GM12872 (cell line): Measurements from ENCODE around the gene KLHL26.

Experiments used
- TF ChIP-seq, protein P1 (sequence below): IDR thresholded peaks from 3 replicates; pipeline ENCODE4 v1.5.1; 2011; ENCODE audit warnings: low read depth, mild to moderate bottlenecking, low read length, moderate library complexity; ENCODE audit not compliant: insufficient read depth

The KLHL26 gene

DNA sequence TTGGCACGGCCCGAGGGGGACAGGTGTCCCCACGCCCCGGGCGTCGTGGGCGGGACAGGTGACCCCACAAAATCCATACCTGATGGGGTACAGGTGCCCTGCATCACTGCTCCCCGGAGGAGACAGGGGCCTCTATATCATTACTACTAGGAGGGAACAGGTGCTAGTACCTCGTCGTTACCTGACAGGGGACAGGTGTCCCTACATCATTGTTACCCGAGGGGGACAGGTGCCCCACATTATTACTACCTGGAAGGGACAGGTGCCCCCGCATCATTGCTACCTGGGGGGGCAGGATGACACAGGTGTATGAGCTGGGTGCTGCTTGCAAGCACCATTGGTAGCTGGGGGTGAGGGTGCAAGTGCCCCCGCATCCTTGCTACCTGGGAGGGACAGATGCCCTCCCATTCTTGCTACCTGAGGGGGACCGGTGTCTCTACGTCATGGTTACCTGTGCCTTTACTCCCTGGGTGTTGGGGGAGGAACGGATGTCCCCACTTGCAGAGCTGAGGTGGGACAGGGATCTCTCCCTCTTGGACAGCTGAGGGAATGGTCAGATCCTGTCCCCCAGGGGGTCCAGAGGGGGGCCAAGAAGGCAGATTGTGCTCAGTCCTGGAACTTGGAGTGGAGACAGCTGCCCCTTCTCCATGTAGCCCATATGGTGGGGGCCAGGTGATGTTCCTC is 47.3 kb downstream of the KLHL26 start:
- TF ChIP-seq, protein P1, sequence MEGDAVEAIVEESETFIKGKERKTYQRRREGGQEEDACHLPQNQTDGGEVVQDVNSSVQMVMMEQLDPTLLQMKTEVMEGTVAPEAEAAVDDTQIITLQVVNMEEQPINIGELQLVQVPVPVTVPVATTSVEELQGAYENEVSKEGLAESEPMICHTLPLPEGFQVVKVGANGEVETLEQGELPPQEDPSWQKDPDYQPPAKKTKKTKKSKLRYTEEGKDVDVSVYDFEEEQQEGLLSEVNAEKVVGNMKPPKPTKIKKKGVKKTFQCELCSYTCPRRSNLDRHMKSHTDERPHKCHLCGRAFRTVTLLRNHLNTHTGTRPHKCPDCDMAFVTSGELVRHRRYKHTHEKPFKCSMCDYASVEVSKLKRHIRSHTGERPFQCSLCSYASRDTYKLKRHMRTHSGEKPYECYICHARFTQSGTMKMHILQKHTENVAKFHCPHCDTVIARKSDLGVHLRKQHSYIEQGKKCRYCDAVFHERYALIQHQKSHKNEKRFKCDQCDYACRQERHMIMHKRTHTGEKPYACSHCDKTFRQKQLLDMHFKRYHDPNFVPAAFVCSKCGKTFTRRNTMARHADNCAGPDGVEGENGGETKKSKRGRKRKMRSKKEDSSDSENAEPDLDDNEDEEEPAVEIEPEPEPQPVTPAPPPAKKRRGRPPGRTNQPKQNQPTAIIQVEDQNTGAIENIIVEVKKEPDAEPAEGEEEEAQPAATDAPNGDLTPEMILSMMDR = no peak

DNA sequence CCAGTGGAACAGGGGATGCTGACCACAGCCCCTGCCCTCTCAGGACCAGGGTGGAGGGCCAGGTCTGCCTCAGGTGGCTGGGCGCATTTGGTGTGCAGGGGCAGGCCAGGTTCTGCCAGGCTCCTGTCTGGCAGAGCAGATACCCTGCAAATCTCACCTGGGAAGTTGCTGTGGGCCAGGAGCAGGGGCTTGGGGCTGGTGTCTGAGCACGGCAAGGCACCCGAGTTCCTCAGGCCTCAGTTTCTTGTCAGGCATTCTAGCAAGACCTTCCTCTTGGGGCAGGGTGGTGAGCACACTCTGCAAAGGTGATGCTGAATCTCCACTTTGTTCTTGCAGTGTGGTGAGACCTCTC is 47.8 kb downstream of the KLHL26 start:
- TF ChIP-seq, protein P1 = no peak

DNA sequence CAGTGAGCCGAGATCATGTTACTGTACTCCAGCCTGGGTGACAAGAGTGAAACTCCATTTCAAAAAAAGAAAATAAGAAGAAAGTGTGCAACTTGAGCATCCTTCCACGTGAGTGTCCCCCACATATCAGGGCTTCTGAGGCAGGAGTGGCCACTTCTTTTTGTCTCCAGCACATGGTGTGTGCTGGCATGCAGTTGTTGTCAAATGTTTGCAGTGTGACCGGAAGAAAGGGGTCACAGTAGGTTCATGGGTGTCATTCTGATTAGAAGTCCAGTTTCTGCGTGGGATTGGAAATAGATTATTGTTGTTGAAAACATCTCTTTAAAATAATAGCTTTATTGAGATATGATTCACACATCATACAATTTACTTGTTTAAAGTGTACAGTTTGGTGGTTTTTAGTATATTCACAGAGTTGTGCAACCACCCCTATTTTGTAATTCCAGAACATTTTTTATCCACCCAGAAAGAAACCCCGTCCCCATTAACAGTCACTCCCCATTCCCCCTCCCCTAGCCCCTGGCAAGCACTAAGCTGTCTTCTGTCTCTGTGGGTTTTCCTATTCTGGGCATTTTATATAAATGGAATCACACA is 48.9 kb downstream of the KLHL26 start:
- TF ChIP-seq, protein P1 = no peak

DNA sequence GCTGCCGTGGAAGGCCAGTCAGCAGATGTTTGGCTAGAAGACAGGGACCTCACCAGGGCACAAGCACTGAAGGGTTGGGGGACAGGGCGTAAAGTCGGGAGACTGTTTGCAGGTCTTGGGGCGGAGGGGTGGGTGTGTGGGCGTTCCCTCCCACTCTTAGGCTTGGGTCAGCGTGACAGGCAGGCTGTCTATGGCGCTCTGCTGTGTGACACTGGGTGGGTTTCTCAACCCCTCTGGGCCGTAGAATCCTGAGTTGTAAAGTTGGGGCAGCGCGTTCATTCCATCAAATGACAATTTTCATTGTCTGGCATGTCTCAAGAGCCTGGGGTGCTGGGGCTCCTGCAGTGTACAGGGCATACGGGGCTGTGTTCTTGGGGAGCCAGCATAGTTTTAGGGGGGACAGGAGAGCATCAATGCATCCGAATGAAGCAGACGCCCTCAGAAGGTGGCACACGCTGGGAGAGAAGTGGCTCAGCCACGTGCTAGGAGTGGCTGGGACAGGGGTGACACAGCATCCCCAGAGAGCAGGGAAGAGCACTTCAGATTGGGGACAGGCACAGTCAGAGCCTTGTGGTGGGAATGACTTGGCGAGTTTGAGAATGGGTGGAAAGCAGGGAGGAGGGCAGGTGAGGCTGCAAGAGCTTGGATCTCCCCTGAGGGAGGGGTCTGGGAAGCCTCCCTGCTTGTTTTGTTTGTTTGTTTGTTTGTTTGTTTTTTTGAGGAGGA is 51.1 kb downstream of the KLHL26 start:
- TF ChIP-seq, protein P1 = no peak

DNA sequence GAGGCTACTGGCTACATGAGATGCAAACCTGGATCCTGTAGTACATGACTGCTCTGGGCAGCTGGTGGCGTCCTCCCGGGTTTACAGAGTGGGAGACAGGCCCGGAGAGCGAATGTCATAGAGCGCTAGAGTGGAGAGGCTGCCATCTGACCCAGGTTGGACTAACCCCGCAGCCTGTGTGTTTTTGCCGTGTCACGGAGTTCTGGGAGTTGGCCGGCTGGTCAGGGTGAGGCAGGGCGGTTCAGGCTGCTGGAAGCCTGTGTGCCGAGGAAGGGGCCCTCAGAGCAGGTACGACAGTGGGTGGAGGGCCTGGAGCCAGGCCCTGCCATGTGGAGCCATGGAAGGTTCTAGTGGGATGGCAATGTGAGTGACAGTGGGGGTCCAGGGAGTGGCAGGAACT is 59.2 kb downstream of the KLHL26 start:
- TF ChIP-seq, protein P1 = no peak

DNA sequence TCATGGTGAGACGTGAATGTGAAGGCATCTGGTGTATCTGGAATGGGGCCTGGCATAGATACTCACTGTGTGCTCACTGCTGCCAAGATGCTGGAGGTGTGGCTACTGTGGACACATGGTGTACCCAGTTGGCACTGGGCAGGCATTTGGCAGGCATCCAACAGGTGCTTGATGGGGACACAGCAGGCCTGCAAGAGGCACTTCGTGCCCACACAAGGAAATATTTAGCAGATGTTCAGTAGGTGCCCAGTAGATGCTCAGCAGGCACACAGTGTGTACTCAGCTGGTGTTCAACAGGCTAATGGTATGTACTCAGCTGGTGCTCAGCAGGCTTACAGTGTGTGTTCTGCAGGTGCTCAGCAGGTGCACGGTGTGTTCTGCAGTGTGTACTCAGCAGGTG is 60.9 kb downstream of the KLHL26 start:
- TF ChIP-seq, protein P1 = no peak

DNA sequence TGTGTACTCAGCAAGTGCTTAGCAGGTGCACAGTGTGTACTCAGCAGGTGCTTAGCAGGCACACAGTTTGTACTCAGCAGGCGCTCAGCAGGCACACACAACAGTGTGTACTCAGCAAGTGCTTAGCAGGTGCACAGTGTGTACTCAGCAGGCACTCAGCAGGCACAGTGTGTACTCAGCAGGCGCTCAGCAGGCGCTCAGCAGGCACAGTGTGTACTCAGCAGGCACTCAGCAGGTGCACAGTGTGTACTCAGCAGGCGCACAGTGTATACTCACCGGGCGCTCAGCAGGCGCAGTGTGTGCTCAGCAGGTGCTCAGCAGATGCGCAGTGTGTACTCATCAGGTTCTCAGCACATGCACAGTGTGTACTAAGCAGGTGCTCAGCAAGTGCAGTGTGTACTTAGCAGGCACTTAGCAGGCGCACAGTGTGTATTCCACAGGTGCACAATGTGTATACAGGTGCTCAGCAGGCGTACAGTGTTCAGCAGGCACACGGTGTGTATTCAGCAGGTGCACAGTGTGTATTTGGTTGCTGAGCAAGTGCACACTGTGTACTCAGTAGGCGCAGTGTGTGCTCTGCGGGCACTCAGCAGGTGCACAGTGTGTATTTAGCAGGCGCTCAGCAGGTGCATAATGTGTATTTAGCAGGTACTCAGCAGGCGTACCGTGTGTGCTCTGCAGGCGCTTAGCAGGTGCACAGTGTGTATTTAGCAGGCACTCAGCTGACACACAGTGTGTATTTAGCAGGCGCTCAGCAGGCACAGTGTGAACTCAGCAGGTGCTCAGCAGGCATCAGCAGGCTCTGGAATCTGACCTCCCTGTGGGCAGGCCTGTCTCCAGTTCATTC is 61.7 kb downstream of the KLHL26 start:
- TF ChIP-seq, protein P1 = no peak
